Natural killer cell (primary cell): ENCODE results near the gene TOM1. TPM values are rescaled to one million over a fixed set of nuclear protein-coding genes. Genes with fewer than 3 reads are reported as not detected.

Experiments used
- ATAC-seq, 3 donors: fragments of 150-1000 bp in 2 of 3; fragments of 200-7000 bp in 1 of 3; cut with Tn5 transposase; 1 replicate in 1 of 3; 2 replicates in 2 of 3; pipeline ENCODE4 v1.10.0; 2021; ENCODE audit warnings: mild to moderate bottlenecking in 2 of 3, moderate library complexity in 2 of 3
- DNase-seq, 2 donors: peaks; one replicate each; pipeline versions ENCODE4 v3.0.0 to v3.0.0-alpha.2; 2013 to 2021; ENCODE audit warnings: mixed read lengths in 1 of 2
- H3K27ac ChIP-seq: one replicate; pipeline ENCODE4 v1.5.1; 2013; ENCODE audit warnings: mild to moderate bottlenecking, low read length
- H3K27me3 ChIP-seq: one replicate; pipeline ENCODE4 v1.6.1; 2013; ENCODE audit warnings: low read length; ENCODE audit not compliant: control insufficient read depth, insufficient read depth
- H3K36me3 ChIP-seq: one replicate; pipeline ENCODE4 v1.6.1; 2013; ENCODE audit warnings: low read length; ENCODE audit not compliant: control insufficient read depth, insufficient read depth
- H3K4me1 ChIP-seq: one replicate; pipeline ENCODE4 v1.6.1; 2013; ENCODE audit warnings: low read length; ENCODE audit not compliant: control insufficient read depth, insufficient read depth
- H3K4me3 ChIP-seq: one replicate; pipeline ENCODE4 v1.5.1; 2013; ENCODE audit warnings: low read length
- H3K9me3 ChIP-seq: one replicate; pipeline ENCODE4 v1.6.1; 2013; ENCODE audit warnings: low read length; ENCODE audit not compliant: control insufficient read depth, insufficient read depth
- H3K27ac Mint-ChIP-seq, 2 donors: one replicate each; pipeline ENCODE4 v1.8.0; 2022; ENCODE audit warnings: mild to moderate bottlenecking in 2 of 2, mixed read lengths in 2 of 2, moderate library complexity in 1 of 2
- H3K27me3 Mint-ChIP-seq, 2 donors: one replicate each; pipeline ENCODE4 v1.8.0; 2022; ENCODE audit warnings: low read depth in 2 of 2, mixed read lengths in 2 of 2
- H3K36me3 Mint-ChIP-seq: one replicate; pipeline ENCODE4 v1.8.0; 2022; ENCODE audit warnings: mixed read lengths
- H3K4me1 Mint-ChIP-seq, 2 donors: one replicate each; pipeline ENCODE4 v1.8.0; 2022; ENCODE audit warnings: mixed read lengths in 2 of 2
- H3K4me3 Mint-ChIP-seq: one replicate; pipeline ENCODE4 v1.8.0; 2022; ENCODE audit warnings: mild to moderate bottlenecking, moderate library complexity, mixed read lengths
- H3K9me3 Mint-ChIP-seq, 2 donors: one replicate each; pipeline ENCODE4 v1.8.0; 2022; ENCODE audit warnings: mixed read lengths in 2 of 2
- CTCF ChIP-seq: fragments of 200-600 bp; IDR thresholded peaks from one replicate; pipeline ENCODE4 v1.8.0; 2022; ENCODE audit warnings: antibody characterized with exemption
- WGBS: methylation state at CpG from one replicate; pipeline ENCODE4 v1.1.7; 2013; ENCODE audit warnings: missing lambda C conversion rate; ENCODE audit not compliant: insufficient coverage; 5-methylcytosine and 5-hydroxymethylcytosine counted together
- intact Hi-C: fragments of 100-400 bp; cut with micrococcal nuclease; formaldehyde crosslinking; loops from one replicate; pipeline ENCODE4 v1.14.2; 2022
- total RNA-seq, 4 donors: library from RNA; stranded (reverse); fragments of 120-200 nt in 1 of 4; gene quantifications; one replicate each; pipeline versions ENCODE4 v1.2.3 to v1.2.4, GENCODE V29; 2013 to 2022

TOM1 gene
- total RNA-seq, 3 donors from 2014 or later (not counting 1 experiment from before 2014, with no cell fraction given) = 102 to 132 (median 107) TPM

- WGBS = 77% methylated on average over 27 of the region's 27 CpGs
Measured at GRCh38 chr22:35315855-35316745, 16.4 kb downstream of the TOM1 start.

GRCh38 chr22:35316751-35317150, 17.1 kb downstream of the TOM1 start:
- no peak for DNase-seq
- no peaks in the 10 kb centered on the region for H3K27me3 Mint-ChIP-seq
- ATAC-seq = no peak
- no peak overlapping the region for H3K4me3 ChIP-seq
- H3K27ac Mint-ChIP-seq = no peak overlapping the region
- H3K9me3 Mint-ChIP-seq = no peaks in the 10 kb centered on the region
- no peak overlapping the region for H3K27ac ChIP-seq
- intact Hi-C loops = no loop called here
- H3K27me3 ChIP-seq = no peaks in the 10 kb centered on the region
- peaks cover 15% of the 10 kb centered on the region for H3K36me3 ChIP-seq
- 91% methylated on average over 7 of the region's 7 CpGs for WGBS
- TF ChIP-seq CTCF = no peak
- no peaks in the 10 kb centered on the region for H3K9me3 ChIP-seq
- no peaks in the 10 kb centered on the region for H3K4me1 ChIP-seq
- H3K4me3 Mint-ChIP-seq = no peak overlapping the region
- peaks cover 14 to 22% of the 10 kb centered on the region in 2 donors for H3K4me1 Mint-ChIP-seq
- H3K36me3 Mint-ChIP-seq = no peaks in the 10 kb centered on the region

More at GRCh38 chr22:35315855-35316745, 16.4 kb downstream of the TOM1 start:
- H3K4me1 ChIP-seq = peaks cover 4% of the 10 kb centered on the region
- H3K9me3 ChIP-seq = no peaks in the 10 kb centered on the region
- no peaks in the 10 kb centered on the region for H3K9me3 Mint-ChIP-seq
- H3K36me3 ChIP-seq = peaks cover 13% of the 10 kb centered on the region
- no peaks in the 10 kb centered on the region for H3K36me3 Mint-ChIP-seq
- no peak for DNase-seq
- H3K4me3 ChIP-seq = no peak overlapping the region
- no peaks in the 10 kb centered on the region for H3K27me3 ChIP-seq
- H3K27ac Mint-ChIP-seq = no peak overlapping the region
- no peak for TF ChIP-seq CTCF
- no peaks in the 10 kb centered on the region for H3K27me3 Mint-ChIP-seq
- peak in 1 of 3 donors; percentile 27 for ATAC-seq
- intact Hi-C loops = no loop called here
- H3K27ac ChIP-seq = no peak overlapping the region
- H3K4me3 Mint-ChIP-seq = no peak overlapping the region
- peaks cover 14 to 22% of the 10 kb centered on the region in 2 donors for H3K4me1 Mint-ChIP-seq

GRCh38 chr22:35317680-35318290, 18.1 kb downstream of the TOM1 start:
- peaks cover 26% of the 10 kb centered on the region for H3K36me3 ChIP-seq
- TF ChIP-seq CTCF = no peak

More at GRCh38 chr22:35317680-35318290, 18.1 kb downstream of the TOM1 start:
- Mint-ChIP-seq H3K4me3 (no peak overlapping the region), H3K27ac (peak overlapping the region in 1 of 2 donors; percentile 64), H3K36me3 (no peaks in the 10 kb centered on the region), H3K27me3 (no peaks in the 10 kb centered on the region), H3K4me1 (peaks cover 10 to 18% of the 10 kb centered on the region in 2 donors), H3K9me3 (no peaks in the 10 kb centered on the region)
- Histone ChIP-seq H3K9me3 (no peaks in the 10 kb centered on the region), H3K4me3 (no peak overlapping the region), H3K27ac (no peak overlapping the region), H3K4me1 (no peaks in the 10 kb centered on the region), H3K27me3 (no peaks in the 10 kb centered on the region)
- intact Hi-C loops = no loop called here
- ATAC-seq (no peak), DNase-seq (no peak)
- 88% methylated on average over 12 of the region's 12 CpGs for WGBS
